ENCODE measurements around the gene SNRNP25. TPM values are rescaled to one million over a fixed set of nuclear protein-coding genes. Genes with fewer than 3 reads are reported as not detected.

Gene SNRNP25
- total and polyA plus RNA-seq, 9 of the 15 experiments (the other 6 are each of a cell fraction or from before 2014, with no cell fraction given), result 59.0 to 176 (median 108) TPM

- TF ChIP-seq ZNF280B (CRISPR knock-in tag; IDR thresholded peaks at IDR 0.05), result no peak
- peak; percentile 23 for TF ChIP-seq HMGN3 (IDR thresholded peaks at IDR 0.05; ENCODE audit: borderline replicate concordance, extremely low read depth, insufficient read length, low read depth, low read length)
- TF ChIP-seq CBX3 (IDR thresholded peaks at IDR 0.05; ENCODE audit: borderline replicate concordance in 1 of 2, low read length in 2 of 2), result peak in 1 of 2 experiments; percentile 73; a peak in 1 of 3 replicates
- peak; percentile 91 for TF ChIP-seq TBP (optimal IDR thresholded peaks at IDR 0.05; ENCODE audit: low read depth, low read length)
- TF ChIP-seq PHF20 (IDR thresholded peaks at IDR 0.05; ENCODE audit: partially characterized antibody), result peak; percentile 33
- peak; percentile 70 for TF ChIP-seq CXXC5 (CRISPR knock-in tag; IDR thresholded peaks at IDR 0.05)
- TF ChIP-seq PML (IDR thresholded peaks at IDR 0.05; ENCODE audit: low read length), result peak; percentile 35; the same call in 1 of the 2 replicates
- TF ChIP-seq THAP12 (CRISPR knock-in tag; IDR thresholded peaks at IDR 0.05), result peak; percentile 57
- peak; percentile 83 for TF ChIP-seq CHD2 (IDR thresholded peaks at IDR 0.05; ENCODE audit: low read depth, low read length)
- TF ChIP-seq MBD2 (IDR thresholded peaks at IDR 0.05; ENCODE audit: borderline replicate concordance, low read depth), result peak; percentile 95
- TF ChIP-seq REST (IDR thresholded peaks at IDR 0.05; ENCODE audit: borderline replicate concordance), result no peak
- TF ChIP-seq REST (CRISPR knock-in tag; IDR thresholded peaks at IDR 0.05; ENCODE audit: low read depth), result peak; percentile 68; the same call in 1 of the 2 replicates
- peak; percentile 81; the same call in 1 of the 2 replicates for TF ChIP-seq EP400 (IDR thresholded peaks at IDR 0.05)
- no peak for TF ChIP-seq TEAD4 (IDR thresholded peaks at IDR 0.05; ENCODE audit: low read length)
- 0 out of 2 replicates have a peak, but pooled peaks have one; percentile 84 for TF ChIP-seq TEAD4 (CRISPR knock-in tag; IDR thresholded peaks at IDR 0.05; ENCODE audit: borderline replicate concordance)
Observed at GRCh38 chr16:53346-54236, at the start of gene SNRNP25, which contains the start of gene POLR3K (continued).
